GM18868 (cell line): ENCODE measurements around the gene ABCA12.
"Not testable (repeated sequence)": the region's sequence is repeated elsewhere in the genome, so short reads cannot be mapped to it uniquely, and the experiment has no call there.

ENCODE experiments used
- ATAC-seq: cut with Tn5 transposase; IDR thresholded peaks from one replicate; pipeline ENCODE4 v1.9.1; 2021; ENCODE audit warnings: mild to moderate bottlenecking, moderate library complexity; ENCODE audit not compliant: unreplicated experiment

The ABCA12 gene

GRCh38 chr2:215138479-215138878 lies at the start of gene ABCA12:
ABCA12 (minus strand) TSS chr2:215138626; CDS start chr2:215138208, 418 bp downstream.
- no peak for ATAC-seq

GRCh38 chr2:215188078-215188477 lies 49.7 kb upstream of the ABCA12 start:
- ATAC-seq: no peak

GRCh38 chr2:215186021-215186420 lies 47.6 kb upstream of the ABCA12 start:
- ATAC-seq: no peak

- no peak for ATAC-seq
Measured at GRCh38 chr2:215178121-215178520, 39.7 kb upstream of the ABCA12 start.

GRCh38 chr2:215171796-215172195 lies 33.4 kb upstream of the ABCA12 start:
- ATAC-seq: no peak

- ATAC-seq: peak; percentile 88
Measured at GRCh38 chr2:215171151-215171550, 32.7 kb upstream of the ABCA12 start.

DNA sequence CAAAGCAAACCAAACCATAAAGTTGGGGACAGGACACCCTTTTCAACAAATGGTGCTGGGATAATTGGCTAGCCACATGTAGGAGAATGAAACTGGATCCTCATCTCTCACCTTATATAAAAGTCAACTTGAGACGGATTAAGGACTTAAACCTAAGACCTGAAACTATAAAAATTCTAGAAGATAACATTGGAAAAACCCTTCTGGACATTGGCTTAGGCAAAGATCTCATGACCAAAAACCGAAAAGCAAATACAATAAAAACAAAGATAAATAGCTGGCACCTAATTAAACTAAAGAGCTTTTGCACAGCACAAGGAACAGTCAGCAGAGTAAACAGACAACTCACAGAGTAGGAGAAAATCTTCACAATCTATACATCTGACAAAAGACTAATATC lies 28.1 kb upstream of the ABCA12 start:
- ATAC-seq: not testable (repeated sequence)

- ATAC-seq: not testable (repeated sequence)
Measured at GRCh38 chr2:215163319-215163718, 24.9 kb upstream of the ABCA12 start.

DNA sequence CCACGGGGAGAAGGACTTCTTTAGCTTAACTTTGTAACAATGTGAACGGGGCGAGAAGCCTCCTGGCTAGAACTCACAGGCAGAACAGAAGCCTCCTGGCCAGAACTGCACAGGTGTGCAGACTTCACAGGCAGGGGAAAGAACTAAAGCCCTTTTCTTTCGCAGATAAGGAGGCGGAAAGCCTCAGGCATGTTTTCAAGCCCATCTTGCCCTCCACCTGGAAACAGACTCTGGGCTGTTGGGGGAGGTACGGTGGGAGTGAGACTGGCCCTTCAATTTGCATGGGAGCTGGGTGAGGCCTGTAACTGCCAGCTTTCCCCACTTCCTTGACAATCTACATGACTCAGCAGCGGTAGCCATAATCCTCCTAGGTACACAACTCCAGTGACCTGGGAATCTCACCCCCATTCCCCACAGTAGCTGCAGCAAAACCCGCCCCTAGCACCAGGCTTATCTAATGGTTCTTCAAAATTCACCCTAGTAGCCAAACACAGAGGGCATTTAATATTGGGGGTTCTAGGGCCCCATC lies 22.9 kb upstream of the ABCA12 start:
- no peak for ATAC-seq

GRCh38 chr2:215160081-215160480 lies 21.7 kb upstream of the ABCA12 start:
- ATAC-seq: no peak

- no peak for ATAC-seq
Measured at GRCh38 chr2:215156453-215156852, 18.0 kb upstream of the ABCA12 start.

DNA sequence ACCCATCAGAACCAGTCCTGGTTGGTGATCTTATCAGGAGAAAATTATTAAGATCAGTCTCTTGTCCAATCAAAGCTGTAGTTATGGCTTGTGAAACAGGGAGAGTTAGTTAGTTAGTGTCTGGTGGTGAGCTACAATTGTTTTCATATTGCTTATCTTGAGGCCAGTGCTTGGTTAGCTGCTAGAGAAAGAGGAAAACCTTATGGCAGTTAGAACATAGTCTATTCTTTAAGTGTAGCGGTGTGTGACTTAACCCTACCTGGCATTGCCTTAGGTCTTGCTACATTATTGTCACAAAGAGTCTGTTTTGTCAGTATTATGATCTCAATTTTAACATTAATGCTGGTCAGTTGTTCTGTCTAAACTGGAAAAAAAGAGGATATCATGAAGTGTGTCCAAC lies 11.5 kb upstream of the ABCA12 start:
- ATAC-seq: no peak

DNA sequence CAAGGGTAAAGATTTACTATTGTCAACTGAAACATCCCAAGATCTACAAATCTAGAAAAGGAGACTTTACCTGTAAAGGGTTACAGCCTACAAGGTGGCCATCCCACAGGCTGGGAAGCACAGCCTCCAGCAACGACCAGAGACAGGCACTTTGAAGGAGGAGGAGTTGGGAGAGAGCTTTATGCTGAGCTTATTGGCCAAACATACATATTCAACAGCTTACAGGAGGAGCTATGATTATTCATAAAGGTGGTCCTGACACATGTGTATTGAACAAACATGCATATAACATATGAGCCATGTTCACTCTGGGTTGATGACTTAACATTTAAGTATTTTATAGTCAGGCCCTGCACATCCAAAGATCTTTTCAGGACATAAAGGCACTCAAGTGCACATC lies 11.1 kb upstream of the ABCA12 start:
- ATAC-seq: no peak

GRCh38 chr2:215149060-215149459 lies 10.6 kb upstream of the ABCA12 start:
- no peak for ATAC-seq

DNA sequence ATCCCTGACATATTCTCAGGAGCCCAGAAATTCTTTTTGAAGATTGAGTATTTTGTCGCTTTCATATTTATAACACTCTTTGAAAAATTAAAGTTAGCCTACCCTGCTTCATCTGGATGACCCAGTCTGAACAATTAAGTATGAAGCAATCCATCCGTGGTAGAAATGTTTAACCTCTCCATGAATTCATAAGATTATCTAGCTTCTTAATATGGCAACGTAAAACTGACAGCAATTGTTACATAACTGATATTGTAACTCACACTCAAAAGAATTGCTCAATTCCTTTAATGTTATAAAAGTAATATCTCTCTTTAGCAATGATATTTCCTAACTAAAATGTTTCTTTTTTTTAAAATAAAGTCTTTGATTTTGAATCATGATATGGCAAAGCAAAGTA lies 7.2 kb upstream of the ABCA12 start:
- ATAC-seq: no peak

GRCh38 chr2:215144106-215144875 lies 5.9 kb upstream of the ABCA12 start:
- ATAC-seq: no peak

GRCh38 chr2:215143458-215143857 lies 5.0 kb upstream of the ABCA12 start:
- no peak for ATAC-seq

DNA sequence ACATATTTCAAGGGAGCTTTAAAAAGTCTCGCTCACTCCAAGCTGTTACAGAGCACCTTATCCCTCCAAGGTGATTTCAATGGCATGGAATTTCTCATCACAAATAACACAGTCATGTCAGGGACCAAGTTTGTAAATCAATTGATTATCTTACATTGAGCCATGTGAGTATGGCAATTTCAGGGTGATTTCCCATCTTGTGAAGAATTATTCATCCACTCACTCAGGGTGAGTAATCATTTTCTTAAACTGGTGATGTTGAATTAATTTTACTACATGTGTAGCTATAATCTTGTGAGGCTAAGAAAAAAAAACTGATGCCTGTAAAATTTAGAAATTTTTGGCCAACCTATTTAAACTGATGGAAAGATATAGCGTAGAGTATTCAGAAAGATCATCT lies 3.3 kb upstream of the ABCA12 start:
- no peak for ATAC-seq

DNA sequence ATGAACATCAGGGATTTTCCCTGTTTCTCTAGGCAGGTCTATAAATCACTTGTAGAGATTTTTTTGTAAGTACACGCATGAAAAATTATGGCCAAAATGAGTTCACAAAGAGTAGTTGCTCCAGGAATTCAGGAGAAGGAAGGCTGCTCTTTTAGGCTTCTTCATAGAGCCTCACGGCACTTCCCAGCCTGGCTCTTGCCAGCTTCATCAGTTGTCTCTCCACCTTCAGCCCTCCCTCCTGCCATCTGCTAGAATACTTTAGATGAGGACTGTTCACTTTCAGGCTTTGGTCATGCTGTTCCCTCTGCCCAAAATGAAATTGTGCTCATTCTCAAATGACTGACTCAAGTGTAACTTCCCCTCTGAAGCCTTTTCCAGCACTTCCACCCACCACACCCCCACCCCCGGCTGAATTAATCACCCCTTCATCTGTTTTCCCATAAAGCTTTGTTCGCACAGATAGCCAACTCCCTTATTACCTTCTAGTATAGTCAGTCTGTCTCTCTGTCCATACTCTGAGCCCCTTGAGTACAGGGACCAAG lies 1.8 kb upstream of the ABCA12 start:
- ATAC-seq: no peak

DNA sequence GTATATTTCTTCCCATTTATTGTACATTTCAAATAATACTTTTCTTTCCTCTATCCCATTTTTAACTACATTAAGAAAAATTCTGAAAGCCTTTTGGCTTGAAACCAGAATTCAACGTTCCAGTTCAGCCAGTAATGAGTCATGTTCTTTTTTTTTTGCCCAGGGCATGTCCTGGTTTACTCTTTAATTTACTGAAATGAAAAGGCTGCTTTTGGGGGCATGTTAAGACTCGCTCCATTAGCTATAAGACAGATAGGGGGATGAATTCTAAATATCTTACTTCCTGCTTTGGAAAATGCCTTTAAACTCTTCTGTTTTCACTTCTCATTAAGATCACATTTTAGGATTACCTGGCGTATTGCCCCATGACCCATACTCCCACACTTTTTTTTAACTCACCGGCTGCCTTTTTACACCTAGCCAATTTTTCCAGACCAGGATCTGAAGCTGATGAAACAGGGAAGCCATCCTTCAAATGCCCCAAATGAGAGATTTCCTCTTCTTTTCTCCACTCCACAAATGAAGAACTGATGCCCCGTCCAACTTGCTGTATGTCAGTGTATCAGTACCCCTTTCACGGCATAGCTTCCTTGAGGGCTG lies 585 bp downstream of the ABCA12 start:
- ATAC-seq: peak; percentile 39

DNA sequence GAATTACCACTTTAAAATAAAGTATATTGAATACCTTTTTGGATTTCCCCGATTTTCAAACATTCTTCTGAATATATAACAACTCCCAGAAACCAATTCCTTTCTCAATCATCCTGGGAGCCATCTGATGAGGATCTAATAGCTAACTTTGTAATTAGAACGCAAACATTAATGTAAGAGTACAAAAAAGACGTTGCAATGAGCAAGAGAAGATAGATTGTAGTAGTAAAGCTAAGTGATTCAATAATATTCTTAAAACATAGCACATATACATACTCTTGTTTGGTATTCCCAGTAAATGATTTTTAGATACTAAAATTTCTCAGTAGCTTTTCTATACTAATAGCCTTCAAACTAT lies 1.1 kb downstream of the ABCA12 start:
- no peak for ATAC-seq

DNA sequence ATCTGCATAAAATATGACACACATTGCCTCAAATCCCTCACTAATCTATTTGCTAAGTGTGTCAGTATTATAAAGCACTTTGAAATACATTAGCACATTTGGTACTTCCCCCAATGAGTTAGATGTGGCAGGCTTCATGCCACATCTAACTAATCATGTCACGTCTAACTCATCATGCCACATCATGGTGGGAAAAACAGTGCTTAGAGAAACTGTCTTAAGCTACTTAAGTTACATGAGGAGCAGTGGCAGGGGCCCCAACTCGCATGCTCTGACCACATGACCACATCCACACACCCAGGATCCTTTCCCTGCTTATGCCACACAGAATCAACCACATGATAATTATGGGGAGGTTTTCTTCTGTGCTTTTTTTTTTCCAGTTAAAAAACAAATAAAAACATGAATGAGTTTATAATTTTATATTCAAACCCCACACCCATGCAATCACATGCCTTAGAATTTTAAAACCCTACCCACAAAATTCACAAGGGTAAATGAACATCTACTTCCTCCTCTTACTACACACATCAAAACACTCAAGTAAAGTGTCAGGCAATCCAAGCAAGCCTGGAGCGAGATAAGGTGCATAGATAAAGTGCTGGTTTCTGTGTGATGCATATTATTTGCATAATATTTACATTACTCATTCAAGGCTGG lies 1.6 kb downstream of the ABCA12 start:
- ATAC-seq: peak; percentile 72
